GM19455 (cell line): Measurements from ENCODE around the gene RAB11A.

Source experiments
- ATAC-seq: cut with Tn5 transposase; IDR thresholded peaks from one replicate; pipeline ENCODE4 v1.9.1; 2021; ENCODE audit not compliant: unreplicated experiment

Gene RAB11A

GRCh38 chr15:65869126-65869953, at the start of gene RAB11A:
RAB11A (plus strand) TSS chr15:65869491; CDS start chr15:65869586, 95 bp downstream.
- ATAC-seq = peak; percentile 88

- ATAC-seq = no peak
These were observed 49.7 kb upstream of the RAB11A start for GRCh38 chr15:65819563-65819960.

GRCh38 chr15:65821070-65821469, 48.2 kb upstream of the RAB11A start:
- ATAC-seq = no peak

GRCh38 chr15:65822316-65822715, 47.0 kb upstream of the RAB11A start:
- ATAC-seq = no peak

- no peak for ATAC-seq
These were observed 45.1 kb upstream of the RAB11A start for GRCh38 chr15:65824031-65824743.

- no peak for ATAC-seq
These were observed 44.2 kb upstream of the RAB11A start for GRCh38 chr15:65824941-65825544.

GRCh38 chr15:65827065-65827464, 42.2 kb upstream of the RAB11A start:
- no peak for ATAC-seq

- ATAC-seq = no peak
These were observed 40.7 kb upstream of the RAB11A start for GRCh38 chr15:65828585-65828984.

GRCh38 chr15:65829130-65829764, 40.0 kb upstream of the RAB11A start:
- ATAC-seq = no peak

GRCh38 chr15:65832549-65833364, 36.5 kb upstream of the RAB11A start:
- no peak for ATAC-seq

- ATAC-seq = no peak
These were observed 35.6 kb upstream of the RAB11A start for GRCh38 chr15:65833501-65834205.

GRCh38 chr15:65834603-65835282, 34.5 kb upstream of the RAB11A start:
- ATAC-seq = no peak

- no peak for ATAC-seq
These were observed 33.8 kb upstream of the RAB11A start for GRCh38 chr15:65835447-65835846.

GRCh38 chr15:65836665-65837064, 32.6 kb upstream of the RAB11A start:
- no peak for ATAC-seq

- ATAC-seq = no peak
These were observed 31.7 kb upstream of the RAB11A start for GRCh38 chr15:65837301-65838294.

GRCh38 chr15:65839354-65839901, 29.9 kb upstream of the RAB11A start:
- no peak for ATAC-seq

- ATAC-seq = no peak
These were observed 29.3 kb upstream of the RAB11A start for GRCh38 chr15:65839985-65840384.
